H9 (cell line): ENCODE data around the gene CRABP1. TPM values are rescaled to one million over a fixed set of nuclear protein-coding genes. Genes with fewer than 3 reads are reported as not detected.

Experiments
- DNase-seq: peaks from one replicate; pipeline ENCODE4 v3.0.0-alpha.2; 2017
- H2AFZ ChIP-seq: one replicate; pipeline ENCODE4 v1.6.1; 2013; ENCODE audit warnings: mild to moderate bottlenecking, low read length, control low read depth, moderate library complexity
- H2AK5ac ChIP-seq: 2 replicates; pipeline ENCODE4 v1.6.1; 2013; ENCODE audit warnings: low read length, control low read depth, mixed read lengths; ENCODE audit not compliant: insufficient read length
- H2BK120ac ChIP-seq: one replicate; pipeline ENCODE4 v1.6.1; 2013; ENCODE audit warnings: low read depth, mild to moderate bottlenecking, low read length, control low read depth, inconsistent platforms; ENCODE audit not compliant: poor library complexity, severe bottlenecking
- H2BK12ac ChIP-seq: 2 replicates; pipeline ENCODE4 v1.6.1; 2013; ENCODE audit warnings: low read length, control low read depth, mixed read lengths, low read depth; ENCODE audit not compliant: insufficient read length
- H2BK15ac ChIP-seq: 2 replicates; pipeline ENCODE4 v1.6.1; 2013; ENCODE audit warnings: low read depth, low read length, control low read depth
- H2BK20ac ChIP-seq: one replicate; pipeline ENCODE4 v1.6.1; 2013; ENCODE audit warnings: low read depth, mild to moderate bottlenecking, low read length, control low read depth, inconsistent platforms; ENCODE audit not compliant: poor library complexity, severe bottlenecking
- H2BK5ac ChIP-seq: 2 replicates; pipeline ENCODE4 v1.6.1; 2013; ENCODE audit warnings: low read length, control low read depth, mixed read lengths; ENCODE audit not compliant: insufficient read length
- H3K14ac ChIP-seq: 2 replicates; pipeline ENCODE4 v1.6.1; 2013; ENCODE audit warnings: low read length, control low read depth; ENCODE audit not compliant: insufficient read depth
- H3K18ac ChIP-seq: 2 replicates; pipeline ENCODE4 v1.6.1; 2013; ENCODE audit warnings: low read depth, mild to moderate bottlenecking, mixed read lengths, low read length, control low read depth; ENCODE audit not compliant: insufficient read length
- H3K23ac ChIP-seq: 2 replicates; pipeline ENCODE4 v1.6.1; 2013; ENCODE audit warnings: low read length, control low read depth, mixed read lengths, low read depth; ENCODE audit not compliant: insufficient read length
- H3K23me2 ChIP-seq: 2 replicates; pipeline ENCODE4 v1.6.1; 2013; ENCODE audit warnings: low read depth, mild to moderate bottlenecking, mixed read lengths, low read length, control low read depth; ENCODE audit not compliant: insufficient read length, poor library complexity, severe bottlenecking
- H3K27ac ChIP-seq: 2 replicates; pipeline ENCODE4 v1.5.1; 2013; ENCODE audit warnings: low read length, control low read depth, mixed read lengths, low read depth; ENCODE audit not compliant: insufficient read length
- H3K27me3 ChIP-seq: 2 replicates; pipeline ENCODE4 v1.6.1; 2013; ENCODE audit warnings: low read length, control low read depth, inconsistent platforms; ENCODE audit not compliant: insufficient read depth
- H3K4ac ChIP-seq: 2 replicates; pipeline ENCODE4 v1.6.1; 2013; ENCODE audit warnings: low read depth, mild to moderate bottlenecking, control low read depth, inconsistent platforms, low read length, moderate library complexity
- H3K4me1 ChIP-seq: 2 replicates; pipeline ENCODE4 v1.6.1; 2013; ENCODE audit warnings: low read length, control low read depth, inconsistent platforms; ENCODE audit not compliant: insufficient read depth
- H3K4me2 ChIP-seq: 2 replicates; pipeline ENCODE4 v1.6.1; 2013; ENCODE audit warnings: low read length, control low read depth, mixed read lengths; ENCODE audit not compliant: insufficient read length, insufficient read depth
- H3K56ac ChIP-seq: 2 replicates; pipeline ENCODE4 v1.6.1; 2013; ENCODE audit warnings: low read depth, mild to moderate bottlenecking, mixed read lengths, low read length, control low read depth; ENCODE audit not compliant: insufficient read length
- H3K79me1 ChIP-seq: 2 replicates; pipeline ENCODE4 v1.6.1; 2013; ENCODE audit warnings: low read depth, mild to moderate bottlenecking, moderate library complexity, low read length, control low read depth, inconsistent platforms; ENCODE audit not compliant: insufficient read depth, poor library complexity, severe bottlenecking
- H3K79me2 ChIP-seq: 2 replicates; pipeline ENCODE4 v1.6.1; 2013; ENCODE audit warnings: low read length, control low read depth, inconsistent platforms; ENCODE audit not compliant: insufficient read depth
- H3K9ac ChIP-seq: 2 replicates; pipeline ENCODE4 v1.6.1; 2013; ENCODE audit warnings: low read length, control low read depth, mixed read lengths; ENCODE audit not compliant: insufficient read length; ENCODE audit errors: extremely low read depth
- H3K9me3 ChIP-seq: one replicate; pipeline ENCODE4 v1.6.1; 2013; ENCODE audit warnings: low read depth, low read length, inconsistent platforms; ENCODE audit not compliant: control insufficient read depth
- H3T11ph ChIP-seq: one replicate; pipeline ENCODE4 v1.6.1; 2013; ENCODE audit warnings: mild to moderate bottlenecking, low read length, control low read depth, inconsistent platforms
- H4K20me1 ChIP-seq: one replicate; pipeline ENCODE4 v1.6.1; 2013; ENCODE audit not compliant: control insufficient read depth, insufficient read length, insufficient read depth
- H4K5ac ChIP-seq: 2 replicates; pipeline ENCODE4 v1.6.1; 2013; ENCODE audit warnings: low read depth, mild to moderate bottlenecking, mixed read lengths, low read length, control low read depth; ENCODE audit not compliant: insufficient read length
- H4K8ac ChIP-seq: replicated peaks from 2 replicates; pipeline ENCODE4 v1.6.1; 2013; ENCODE audit warnings: low read length, control low read depth, mixed read lengths, low read depth; ENCODE audit not compliant: insufficient read length
- H4K91ac ChIP-seq: 2 replicates; pipeline ENCODE4 v1.6.1; 2013; ENCODE audit warnings: low read depth, mild to moderate bottlenecking, moderate library complexity, mixed read lengths, low read length, control low read depth; ENCODE audit not compliant: insufficient read length
- H3K27ac Mint-ChIP-seq, 3 experiments: 2 replicates in 2 of 3; 3 replicates in 1 of 3; pipeline ENCODE4 v1.8.0; 2020 to 2021; ENCODE audit warnings: mixed read lengths in 3 of 3, mild to moderate bottlenecking in 1 of 3, moderate library complexity in 1 of 3
- H3K27me3 Mint-ChIP-seq: 2 replicates; pipeline ENCODE4 v1.8.0; 2021; ENCODE audit warnings: low read depth, mild to moderate bottlenecking, moderate library complexity, mixed read lengths
- H3K36me3 Mint-ChIP-seq, 3 experiments: 2 replicates in 2 of 3; 3 replicates in 1 of 3; pipeline ENCODE4 v1.8.0; 2020 to 2021; ENCODE audit warnings: low read depth in 3 of 3, mixed read lengths in 3 of 3; ENCODE audit not compliant: insufficient read depth in 1 of 3
- H3K4me1 Mint-ChIP-seq, 2 experiments: 2 replicates each; pipeline ENCODE4 v1.8.0; 2020; ENCODE audit warnings: mixed read lengths in 2 of 2
- H3K4me3 Mint-ChIP-seq, 2 experiments: 2 replicates in 1 of 2; 3 replicates in 1 of 2; pipeline ENCODE4 v1.8.0; 2020 to 2021; ENCODE audit warnings: mild to moderate bottlenecking in 2 of 2, mixed read lengths in 2 of 2, moderate library complexity in 1 of 2
- H3K9me3 Mint-ChIP-seq, 2 experiments: 2 replicates in 1 of 2; 3 replicates in 1 of 2; pipeline ENCODE4 v1.8.0; 2020; ENCODE audit warnings: mild to moderate bottlenecking in 2 of 2, mixed read lengths in 2 of 2, moderate library complexity in 1 of 2
- CTCF ChIP-seq: fragments of 200-600 bp; sonication (generic); conservative IDR thresholded peaks from 3 replicates; pipeline ENCODE4 v1.8.0; 2021; ENCODE audit warnings: antibody characterized with exemption, mild to moderate bottlenecking
- WGBS: extraction: QIAGEN DNeasy Blood & Tissue Kit; methylation state at CpG from one replicate; pipeline ENCODE4 v1.1.7; 2013; ENCODE audit warnings: missing lambda C conversion rate, low lambda C conversion rate, mixed read lengths; ENCODE audit not compliant: insufficient read length; ENCODE audit errors: extremely low coverage; 5-methylcytosine and 5-hydroxymethylcytosine counted together
- total RNA-seq: library from RNA; stranded (reverse); gene quantifications from 2 replicates; pipeline ENCODE4 v1.2.1, GENCODE V29; 2021

Gene CRABP1
- total RNA-seq, 1 experiment from 2014 or later: 93.1 TPM

GRCh38 chr15:78393137-78393536, 53.0 kb downstream of the CRABP1 start:
- peaks cover 55 to 73% of the 10 kb centered on the region in 2 experiments for H3K4me1 Mint-ChIP-seq
- Histone ChIP-seq H2BK20ac (no peak overlapping the region), H2BK120ac (no peak overlapping the region), H4K5ac (no peak overlapping the region), H3K23me2 (no peaks in the 10 kb centered on the region), H3K79me2 (no peaks in the 10 kb centered on the region), H3K79me1 (no peaks in the 10 kb centered on the region), H2BK12ac (no peak overlapping the region), H3T11ph (no peak overlapping the region), H4K91ac (no peak overlapping the region), H2AK5ac (no peak overlapping the region), H4K20me1 (no peaks in the 10 kb centered on the region), H3K23ac (no peak overlapping the region), H3K27me3 (no peaks in the 10 kb centered on the region), H3K9me3 (no peaks in the 10 kb centered on the region), H3K56ac (no peak overlapping the region), H3K4me1 (no peaks in the 10 kb centered on the region; the same call in 1 of the 2 replicates), H4K8ac (no peak overlapping the region), H3K9ac (no peak overlapping the region), H3K27ac (no peak overlapping the region), H2BK5ac (no peak overlapping the region), H3K14ac (no peak overlapping the region), H3K18ac (no peak overlapping the region), H2BK15ac (no peak overlapping the region), H3K4ac (no peak overlapping the region), H2AFZ (no peak overlapping the region), H3K4me2 (no peak overlapping the region)
- peaks cover 3 to 8% of the 10 kb centered on the region in 2 experiments; a peak in 2 of 5 replicates for H3K9me3 Mint-ChIP-seq
- no CpG with 5 or more reads among the region's 1 CpG for WGBS
- peaks cover 0 to 5% (median 2%) of the 10 kb centered on the region in 3 experiments; a peak in 2 of 7 replicates for H3K36me3 Mint-ChIP-seq
- no peak overlapping the region for H3K27ac Mint-ChIP-seq
- H3K27me3 Mint-ChIP-seq: peaks cover 3% of the 10 kb centered on the region
- no peak for DNase-seq
- no peak overlapping the region for H3K4me3 Mint-ChIP-seq
- TF ChIP-seq CTCF: no peak
